Smooth muscle cell (in vitro differentiated cells): Measurements from ENCODE around the gene KIF1B. TPM values are rescaled to one million over a fixed set of nuclear protein-coding genes. Genes with fewer than 3 reads are reported as not detected.

ENCODE experiments used
- DNase-seq: peaks from one replicate; lab custom pipeline; 2025; ENCODE audit not compliant: unreplicated experiment; lab: John Stamatoyannopoulos, UW
- H2AFZ ChIP-seq: fragments of 200-600 bp; sonication (generic); 2 replicates; pipeline ENCODE4 v1.6.0; 2016; ENCODE audit warnings: antibody characterized with exemption, low read depth, mild to moderate bottlenecking
- H3F3A ChIP-seq: fragments of 200-600 bp; sonication (generic); 2 replicates; pipeline ENCODE4 v1.6.0; 2017; ENCODE audit warnings: antibody characterized with exemption, low read depth
- H3K27ac ChIP-seq: fragments of 200-600 bp; sonication (generic); 2 replicates; pipeline ENCODE4 v1.5.1; 2016; ENCODE audit warnings: low read depth, mild to moderate bottlenecking
- H3K27me3 ChIP-seq: fragments of 200-600 bp; sonication (generic); 2 replicates; pipeline ENCODE4 v1.6.1; 2016; ENCODE audit warnings: low read depth, mild to moderate bottlenecking
- H3K36me3 ChIP-seq: fragments of 200-600 bp; sonication (generic); 2 replicates; pipeline ENCODE4 v1.5.1; 2016; ENCODE audit warnings: low read depth
- H3K4me1 ChIP-seq: fragments of 200-600 bp; sonication (generic); 2 replicates; pipeline ENCODE4 v1.5.1; 2016; ENCODE audit warnings: low read depth
- H3K4me2 ChIP-seq: fragments of 200-600 bp; sonication (generic); 2 replicates; pipeline ENCODE4 v1.6.0; 2016; ENCODE audit warnings: mild to moderate bottlenecking
- H3K4me3 ChIP-seq: fragments of 200-600 bp; sonication (generic); 2 replicates; pipeline ENCODE4 v1.5.1; 2016; ENCODE audit warnings: mild to moderate bottlenecking
- H3K79me2 ChIP-seq: fragments of 200-600 bp; sonication (generic); 2 replicates; pipeline ENCODE4 v1.6.0; 2016; ENCODE audit warnings: low read depth, mild to moderate bottlenecking
- H3K9ac ChIP-seq: fragments of 200-600 bp; sonication (generic); 2 replicates; pipeline ENCODE4 v1.6.0; 2016; ENCODE audit warnings: low read depth
- H3K9me3 ChIP-seq: fragments of 200-600 bp; sonication (generic); replicated peaks from 2 replicates; pipeline ENCODE4 v1.5.1; 2016; ENCODE audit warnings: low read depth
- H4K20me1 ChIP-seq: fragments of 200-600 bp; sonication (generic); 2 replicates; pipeline ENCODE4 v1.6.0; 2016; ENCODE audit warnings: low read depth
- WGBS: methylation state at CpG from one replicate; pipeline ENCODE4 v1.1.7; 2016; ENCODE audit warnings: low lambda C conversion rate; 5-methylcytosine and 5-hydroxymethylcytosine counted together
- polyA plus RNA-seq: library from polyadenylated mRNA; unstranded; fragments of >200 nt; fragmentation: Nextera tagmentation; extraction: Ambion mirVana; gene quantifications from 2 replicates; pipeline ENCODE4 v1.2.1, GENCODE V29; 2016
- total RNA-seq: library from RNA; depleted of rRNA; stranded (reverse); fragments of >200 nt; gene quantifications from 2 replicates; pipeline ENCODE4 v1.2.3, GENCODE V29; 2014
- TF ChIP-seq, protein P1 (sequence below): fragments of 200-600 bp; sonication (generic); IDR thresholded peaks from 2 replicates; pipeline ENCODE4 v1.5.1; 2017; ENCODE audit warnings: borderline replicate concordance, mild to moderate bottlenecking, antibody characterized with exemption; ENCODE audit not compliant: insufficient read depth, poor library complexity, severe bottlenecking

Gene KIF1B
- total and polyA plus RNA-seq, 2 experiments from 2014 or later: 9.1 to 29.6 TPM

DNA sequence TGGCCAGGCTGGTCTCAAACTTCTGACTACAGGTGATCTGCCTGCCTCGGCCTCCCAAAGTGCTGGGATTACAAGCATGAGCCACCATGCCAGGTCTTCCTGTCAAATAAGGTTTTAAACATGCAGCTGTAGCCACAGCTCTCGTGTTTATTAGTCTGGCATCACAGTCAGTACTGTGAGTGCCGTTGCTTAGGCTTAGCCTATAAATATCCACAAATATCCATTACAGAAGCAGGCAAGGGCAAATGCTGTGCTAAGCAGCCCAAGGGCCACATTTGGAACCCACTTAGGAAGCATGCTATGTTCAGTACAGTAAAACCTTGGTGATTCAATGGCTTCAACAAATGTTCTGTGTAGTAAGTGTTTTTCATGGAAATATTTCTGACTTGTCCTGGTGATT, 75.9 kb downstream of the KIF1B start:
- H3K4me2 ChIP-seq: no peak overlapping the region
- no peak overlapping the region for H3K9ac ChIP-seq
- no peak overlapping the region for H3K4me3 ChIP-seq
- H3F3A ChIP-seq: no peaks in the 10 kb centered on the region
- H3K27me3 ChIP-seq: no peaks in the 10 kb centered on the region
- peaks cover 13% of the 10 kb centered on the region for H4K20me1 ChIP-seq
- H3K4me1 ChIP-seq: no peaks in the 10 kb centered on the region
- no peak overlapping the region for H2AFZ ChIP-seq
- 81% methylated on average over 3 of the region's 3 CpGs for WGBS
- no peak for DNase-seq
- TF ChIP-seq, protein P1, sequence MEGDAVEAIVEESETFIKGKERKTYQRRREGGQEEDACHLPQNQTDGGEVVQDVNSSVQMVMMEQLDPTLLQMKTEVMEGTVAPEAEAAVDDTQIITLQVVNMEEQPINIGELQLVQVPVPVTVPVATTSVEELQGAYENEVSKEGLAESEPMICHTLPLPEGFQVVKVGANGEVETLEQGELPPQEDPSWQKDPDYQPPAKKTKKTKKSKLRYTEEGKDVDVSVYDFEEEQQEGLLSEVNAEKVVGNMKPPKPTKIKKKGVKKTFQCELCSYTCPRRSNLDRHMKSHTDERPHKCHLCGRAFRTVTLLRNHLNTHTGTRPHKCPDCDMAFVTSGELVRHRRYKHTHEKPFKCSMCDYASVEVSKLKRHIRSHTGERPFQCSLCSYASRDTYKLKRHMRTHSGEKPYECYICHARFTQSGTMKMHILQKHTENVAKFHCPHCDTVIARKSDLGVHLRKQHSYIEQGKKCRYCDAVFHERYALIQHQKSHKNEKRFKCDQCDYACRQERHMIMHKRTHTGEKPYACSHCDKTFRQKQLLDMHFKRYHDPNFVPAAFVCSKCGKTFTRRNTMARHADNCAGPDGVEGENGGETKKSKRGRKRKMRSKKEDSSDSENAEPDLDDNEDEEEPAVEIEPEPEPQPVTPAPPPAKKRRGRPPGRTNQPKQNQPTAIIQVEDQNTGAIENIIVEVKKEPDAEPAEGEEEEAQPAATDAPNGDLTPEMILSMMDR: no peak
- H3K79me2 ChIP-seq: no peaks in the 10 kb centered on the region
- peaks cover 4% of the 10 kb centered on the region for H3K36me3 ChIP-seq
- H3K27ac ChIP-seq: no peak overlapping the region
- no peaks in the 10 kb centered on the region for H3K9me3 ChIP-seq

DNA sequence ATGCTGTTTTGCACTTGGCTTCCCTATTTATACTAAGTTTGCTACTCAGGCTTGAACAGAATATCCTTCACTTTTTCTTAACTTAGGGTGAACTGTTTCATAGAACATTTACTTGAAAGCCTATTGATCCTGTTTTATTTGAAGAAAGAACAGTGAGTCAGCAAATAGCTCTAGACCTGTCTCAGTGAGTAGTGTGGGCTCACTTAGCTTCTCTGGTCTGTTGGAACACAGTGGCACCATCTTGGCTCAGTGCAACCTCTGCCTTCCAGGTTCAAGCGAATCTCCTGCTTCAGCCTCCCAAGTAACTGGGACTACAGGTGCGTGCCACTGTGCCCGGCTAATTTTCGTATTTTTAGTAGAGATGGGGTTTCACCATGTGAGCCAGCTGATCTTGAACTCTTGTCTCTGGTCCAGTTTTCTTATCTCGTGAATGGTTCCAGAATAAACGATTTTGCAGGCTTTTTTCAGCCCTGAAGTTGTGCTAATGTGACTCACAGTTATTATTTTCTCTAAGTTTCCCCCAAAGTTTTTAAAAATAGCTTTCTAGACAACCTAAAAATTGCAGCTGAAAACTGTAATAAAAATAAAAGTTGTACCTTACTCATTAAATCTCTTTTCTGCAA, 76.8 kb downstream of the KIF1B start:
- H3K27me3 ChIP-seq: no peaks in the 10 kb centered on the region
- H3K9ac ChIP-seq: no peak overlapping the region
- H3K79me2 ChIP-seq: no peaks in the 10 kb centered on the region
- 94% methylated on average over 6 of the region's 6 CpGs for WGBS
- no peak overlapping the region for H3K4me2 ChIP-seq
- H3K4me1 ChIP-seq: no peaks in the 10 kb centered on the region
- H2AFZ ChIP-seq: no peak overlapping the region
- peaks cover 4% of the 10 kb centered on the region for H3K36me3 ChIP-seq
- H4K20me1 ChIP-seq: peaks cover 11% of the 10 kb centered on the region
- no peak overlapping the region for H3K27ac ChIP-seq
- no peak for DNase-seq
- no peaks in the 10 kb centered on the region for H3F3A ChIP-seq
- no peak overlapping the region for H3K4me3 ChIP-seq
- no peaks in the 10 kb centered on the region for H3K9me3 ChIP-seq
- TF ChIP-seq, protein P1: no peak

DNA sequence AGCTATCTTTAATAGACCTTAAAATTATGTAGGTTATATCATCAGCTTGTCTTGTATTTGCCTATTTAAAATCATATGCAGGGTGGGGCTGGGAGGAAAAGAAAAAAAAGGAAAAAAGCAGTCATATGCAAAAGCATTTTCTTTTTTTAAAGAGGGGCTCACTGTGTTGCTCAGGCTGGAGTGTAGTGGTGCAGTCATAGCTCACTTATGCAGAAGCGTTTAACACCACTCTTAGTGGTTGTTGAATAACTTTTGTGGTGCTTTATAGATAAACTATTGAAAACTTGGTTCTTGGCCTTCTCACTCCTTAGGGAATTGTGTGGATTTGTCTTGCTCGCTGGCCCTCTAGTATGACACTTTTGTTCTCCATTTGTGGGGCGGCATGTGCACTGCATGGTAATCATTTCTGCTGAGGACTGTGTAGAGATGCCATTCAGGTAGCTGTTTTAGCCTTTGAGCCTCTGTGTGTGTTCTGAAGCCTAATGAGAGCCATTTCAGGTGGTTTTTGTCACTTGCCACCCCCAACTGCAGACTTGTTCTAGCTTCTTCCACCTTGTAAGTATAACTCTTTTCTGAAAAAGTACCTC, 77.8 kb downstream of the KIF1B start:
- Histone ChIP-seq H3K36me3 (peaks cover 6% of the 10 kb centered on the region), H2AFZ (no peak overlapping the region), H3K9ac (no peak overlapping the region), H3K79me2 (no peaks in the 10 kb centered on the region), H3K4me1 (no peaks in the 10 kb centered on the region), H3K27ac (no peak overlapping the region), H3K4me2 (no peak overlapping the region), H3F3A (no peaks in the 10 kb centered on the region), H3K27me3 (no peaks in the 10 kb centered on the region), H3K9me3 (no peaks in the 10 kb centered on the region), H4K20me1 (peaks cover 11% of the 10 kb centered on the region), H3K4me3 (no peak overlapping the region)
- no peak for DNase-seq
- WGBS: 96% methylated on average over 3 of the region's 3 CpGs
- TF ChIP-seq, protein P1: no peak

DNA sequence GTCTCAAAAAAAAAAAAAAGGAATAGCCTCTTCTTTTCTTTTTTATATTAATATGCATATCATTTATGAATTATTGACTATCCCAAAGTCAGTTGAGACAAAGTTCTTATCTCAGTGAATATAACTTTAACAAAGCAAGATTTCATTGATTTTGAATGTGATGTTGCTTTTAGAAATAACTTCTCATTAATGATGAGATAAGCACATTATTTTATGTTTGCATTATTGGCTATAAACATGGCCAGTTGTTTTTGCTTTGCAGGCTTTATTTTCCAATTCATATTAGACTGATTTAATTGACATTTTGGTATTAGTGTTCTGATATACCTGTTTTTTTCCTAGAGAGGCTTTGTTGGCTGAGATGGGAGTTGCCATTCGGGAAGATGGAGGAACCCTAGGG, 81.3 kb downstream of the KIF1B start:
- Histone ChIP-seq H3K79me2 (no peaks in the 10 kb centered on the region), H3K36me3 (peaks cover 14% of the 10 kb centered on the region), H3K4me2 (no peak overlapping the region), H3K27ac (no peak overlapping the region), H3K9ac (no peak overlapping the region), H3K9me3 (no peaks in the 10 kb centered on the region), H3K4me3 (no peak overlapping the region), H4K20me1 (peaks cover 6% of the 10 kb centered on the region), H3K27me3 (no peaks in the 10 kb centered on the region), H2AFZ (no peak overlapping the region), H3F3A (no peaks in the 10 kb centered on the region), H3K4me1 (peaks cover 4% of the 10 kb centered on the region)
- no peak for DNase-seq
- 100% methylated on average over 1 of the region's 1 CpG for WGBS
- TF ChIP-seq, protein P1: no peak
